Mesothelial cell of epicardium (in vitro differentiated cells): ENCODE measurements around the gene PIP5KL1. TPM values are rescaled to one million over a fixed set of nuclear protein-coding genes. Genes with fewer than 3 reads are reported as not detected.

ENCODE experiments used
- DNase-seq, 2 experiments: peaks; one replicate each; pipeline ENCODE4 v3.0.0; 2021; ENCODE audit warnings: low spot score in 2 of 2; ENCODE audit not compliant: unreplicated experiment in 2 of 2
- H3K27ac Mint-ChIP-seq: 2 replicates; pipeline ENCODE4 v1.8.0; 2021; ENCODE audit warnings: mixed read lengths
- H3K27me3 Mint-ChIP-seq: 2 replicates; pipeline ENCODE4 v1.8.0; 2021; ENCODE audit warnings: low read depth, mixed read lengths
- H3K36me3 Mint-ChIP-seq: 2 replicates; pipeline ENCODE4 v1.8.0; 2021; ENCODE audit warnings: mixed read lengths
- H3K4me1 Mint-ChIP-seq: 2 replicates; pipeline ENCODE4 v1.8.0; 2021; ENCODE audit warnings: mixed read lengths
- H3K4me3 Mint-ChIP-seq: 2 replicates; pipeline ENCODE4 v1.8.0; 2021; ENCODE audit warnings: mild to moderate bottlenecking, moderate library complexity, mixed read lengths
- H3K9me3 Mint-ChIP-seq: 2 replicates; pipeline ENCODE4 v1.8.0; 2021; ENCODE audit warnings: mixed read lengths
- total RNA-seq: library from RNA; stranded (reverse); gene quantifications from 3 replicates; pipeline ENCODE4 v1.2.1, GENCODE V29; 2021
- TF ChIP-seq, protein P1 (sequence below): fragments of 200-600 bp; sonication (generic); IDR thresholded peaks from one replicate; pipeline ENCODE4 v1.5.0; 2021; ENCODE audit warnings: antibody characterized with exemption; ENCODE audit not compliant: unreplicated experiment

The PIP5KL1 gene
- total RNA-seq, 1 donor from 2014 or later = 8.2 TPM

DNA sequence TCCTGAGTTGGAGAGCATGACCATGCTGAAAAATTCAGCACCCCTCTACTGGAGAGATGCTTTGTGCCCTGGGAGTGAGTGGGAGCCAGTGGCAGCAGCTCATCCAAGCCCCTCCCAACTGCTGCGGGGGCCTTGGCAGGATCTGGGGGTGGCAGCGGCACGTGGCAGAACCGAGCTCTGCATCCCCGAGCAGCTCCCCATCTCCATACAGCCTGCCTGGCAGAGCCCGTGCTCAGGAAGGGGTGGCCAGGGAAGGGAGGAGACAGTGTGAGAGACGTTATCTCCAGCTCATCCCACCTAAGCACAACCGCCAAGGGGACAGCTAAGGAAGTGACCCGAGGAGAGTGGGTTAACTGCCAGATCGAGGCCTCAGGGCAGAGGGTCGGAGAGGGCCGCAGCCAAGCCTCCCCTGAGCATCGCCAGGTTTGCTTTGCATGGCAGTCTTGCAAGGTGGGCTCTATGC, 24.3 kb upstream of the PIP5KL1 start:
- TF ChIP-seq, protein P1, sequence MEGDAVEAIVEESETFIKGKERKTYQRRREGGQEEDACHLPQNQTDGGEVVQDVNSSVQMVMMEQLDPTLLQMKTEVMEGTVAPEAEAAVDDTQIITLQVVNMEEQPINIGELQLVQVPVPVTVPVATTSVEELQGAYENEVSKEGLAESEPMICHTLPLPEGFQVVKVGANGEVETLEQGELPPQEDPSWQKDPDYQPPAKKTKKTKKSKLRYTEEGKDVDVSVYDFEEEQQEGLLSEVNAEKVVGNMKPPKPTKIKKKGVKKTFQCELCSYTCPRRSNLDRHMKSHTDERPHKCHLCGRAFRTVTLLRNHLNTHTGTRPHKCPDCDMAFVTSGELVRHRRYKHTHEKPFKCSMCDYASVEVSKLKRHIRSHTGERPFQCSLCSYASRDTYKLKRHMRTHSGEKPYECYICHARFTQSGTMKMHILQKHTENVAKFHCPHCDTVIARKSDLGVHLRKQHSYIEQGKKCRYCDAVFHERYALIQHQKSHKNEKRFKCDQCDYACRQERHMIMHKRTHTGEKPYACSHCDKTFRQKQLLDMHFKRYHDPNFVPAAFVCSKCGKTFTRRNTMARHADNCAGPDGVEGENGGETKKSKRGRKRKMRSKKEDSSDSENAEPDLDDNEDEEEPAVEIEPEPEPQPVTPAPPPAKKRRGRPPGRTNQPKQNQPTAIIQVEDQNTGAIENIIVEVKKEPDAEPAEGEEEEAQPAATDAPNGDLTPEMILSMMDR = no peak
- H3K27ac Mint-ChIP-seq = no peak overlapping the region
- H3K4me3 Mint-ChIP-seq = no peak overlapping the region
- no peak for DNase-seq
- peaks cover 8% of the 10 kb centered on the region for H3K36me3 Mint-ChIP-seq
- no peaks in the 10 kb centered on the region for H3K27me3 Mint-ChIP-seq
- H3K9me3 Mint-ChIP-seq = peaks cover 7% of the 10 kb centered on the region
- H3K4me1 Mint-ChIP-seq = peaks cover 18% of the 10 kb centered on the region

DNA sequence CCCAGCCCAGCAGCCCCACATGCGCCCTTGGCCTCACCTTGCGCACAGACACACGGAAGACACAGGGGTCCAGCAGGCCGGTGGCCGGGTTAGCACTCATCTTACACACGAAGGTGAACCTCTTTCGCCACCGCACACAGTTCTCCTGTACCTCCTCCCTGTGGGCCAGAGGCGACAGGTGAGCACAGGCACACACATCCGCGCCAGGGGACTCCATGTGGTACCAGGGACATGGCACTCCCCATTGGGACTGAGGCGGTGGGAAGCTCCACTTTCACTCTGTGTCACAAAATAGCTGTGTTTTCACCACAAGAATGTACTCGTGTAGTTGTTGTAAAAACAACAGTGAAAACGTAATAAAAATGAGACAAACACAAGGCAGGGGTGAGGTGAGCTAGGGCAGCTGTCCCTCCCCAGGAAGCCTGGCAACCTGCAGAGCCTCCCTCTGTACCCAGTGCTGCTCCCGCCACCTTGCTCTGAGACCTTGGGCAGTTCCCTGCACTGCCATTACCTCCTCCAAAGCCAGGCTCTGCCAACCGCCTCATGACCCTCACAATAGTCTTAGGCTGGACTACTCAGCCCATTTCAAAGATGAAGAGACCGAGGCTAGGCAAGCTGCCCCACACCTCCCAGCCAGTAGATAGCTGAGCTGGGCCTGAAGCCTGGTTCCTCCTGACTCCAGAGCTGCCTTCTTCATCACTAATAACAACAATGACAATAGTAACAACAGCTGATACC, 23.4 kb upstream of the PIP5KL1 start:
- TF ChIP-seq, protein P1 = no peak
- DNase-seq = no peak
- Mint-ChIP-seq H3K9me3 (peaks cover 7% of the 10 kb centered on the region), H3K36me3 (peaks cover 8% of the 10 kb centered on the region), H3K27ac (no peak overlapping the region), H3K4me3 (no peak overlapping the region), H3K27me3 (no peaks in the 10 kb centered on the region), H3K4me1 (peaks cover 14% of the 10 kb centered on the region)

DNA sequence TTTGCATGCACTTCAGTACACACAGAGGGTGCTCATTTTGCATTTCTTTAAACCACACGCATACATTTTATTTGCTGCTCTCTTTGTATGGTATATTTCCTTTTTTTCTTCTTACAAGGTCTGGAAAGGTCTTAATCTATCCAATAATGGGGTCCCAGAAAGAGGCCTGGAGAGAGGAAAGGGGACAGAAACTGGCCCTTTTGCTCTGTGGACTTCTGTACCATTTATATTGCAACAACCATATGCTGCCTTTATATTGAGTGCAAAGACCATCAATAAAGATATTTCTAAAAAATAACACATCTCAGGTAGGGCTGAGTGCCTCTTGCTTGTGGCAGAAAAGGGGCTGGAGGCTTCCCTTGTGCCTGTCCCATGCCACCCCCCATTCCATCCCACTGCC, 22.6 kb upstream of the PIP5KL1 start:
- Mint-ChIP-seq H3K4me1 (peaks cover 14% of the 10 kb centered on the region), H3K4me3 (no peak overlapping the region), H3K27me3 (no peaks in the 10 kb centered on the region), H3K27ac (no peak overlapping the region), H3K9me3 (peaks cover 4% of the 10 kb centered on the region), H3K36me3 (peaks cover 5% of the 10 kb centered on the region)
- TF ChIP-seq, protein P1 = no peak
- DNase-seq = no peak

DNA sequence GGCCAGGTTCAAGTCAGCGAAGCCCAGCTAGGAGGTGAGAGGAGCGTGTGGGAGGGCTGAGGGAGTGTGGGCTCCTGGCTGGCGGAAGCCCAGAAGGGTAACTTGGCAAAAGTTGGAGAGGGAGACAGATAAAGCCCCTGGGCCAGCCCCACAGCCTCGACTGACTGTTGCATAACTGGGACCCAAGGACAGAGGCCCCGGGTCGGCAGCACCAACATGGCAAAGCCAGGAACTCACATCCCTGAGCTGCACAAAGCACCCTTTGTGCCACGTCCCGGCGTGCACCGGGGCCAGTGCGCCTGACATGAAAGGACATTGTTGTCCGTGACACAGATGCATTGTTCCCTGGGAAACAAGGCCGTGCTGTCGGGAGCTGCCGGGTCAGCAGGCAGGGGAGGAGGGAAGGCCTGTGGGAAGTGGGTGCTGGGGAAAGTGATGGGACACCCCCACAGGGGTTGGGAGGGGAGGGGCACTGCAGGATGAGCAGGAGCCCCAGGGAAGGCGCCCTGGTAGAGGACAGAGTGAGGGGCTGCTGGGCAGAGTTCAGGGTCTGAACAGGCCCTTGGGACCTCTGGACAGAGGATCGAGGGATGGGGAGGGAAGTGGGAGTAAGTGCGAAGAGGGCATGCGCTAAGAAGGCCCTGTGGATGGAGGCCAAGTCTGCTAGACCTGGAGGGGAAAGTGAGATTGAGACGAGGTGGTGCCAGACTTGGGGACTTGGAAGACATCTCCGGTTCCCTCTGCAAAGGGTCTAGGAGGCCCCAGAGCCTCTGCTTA, 20.1 kb upstream of the PIP5KL1 start:
- peaks cover 14% of the 10 kb centered on the region for H3K4me1 Mint-ChIP-seq
- no peaks in the 10 kb centered on the region for H3K27me3 Mint-ChIP-seq
- DNase-seq = no peak
- TF ChIP-seq, protein P1 = no peak
- no peaks in the 10 kb centered on the region for H3K9me3 Mint-ChIP-seq
- H3K4me3 Mint-ChIP-seq = no peak overlapping the region
- H3K36me3 Mint-ChIP-seq = peaks cover 6% of the 10 kb centered on the region
- peak overlapping the region; percentile 43 for H3K27ac Mint-ChIP-seq

DNA sequence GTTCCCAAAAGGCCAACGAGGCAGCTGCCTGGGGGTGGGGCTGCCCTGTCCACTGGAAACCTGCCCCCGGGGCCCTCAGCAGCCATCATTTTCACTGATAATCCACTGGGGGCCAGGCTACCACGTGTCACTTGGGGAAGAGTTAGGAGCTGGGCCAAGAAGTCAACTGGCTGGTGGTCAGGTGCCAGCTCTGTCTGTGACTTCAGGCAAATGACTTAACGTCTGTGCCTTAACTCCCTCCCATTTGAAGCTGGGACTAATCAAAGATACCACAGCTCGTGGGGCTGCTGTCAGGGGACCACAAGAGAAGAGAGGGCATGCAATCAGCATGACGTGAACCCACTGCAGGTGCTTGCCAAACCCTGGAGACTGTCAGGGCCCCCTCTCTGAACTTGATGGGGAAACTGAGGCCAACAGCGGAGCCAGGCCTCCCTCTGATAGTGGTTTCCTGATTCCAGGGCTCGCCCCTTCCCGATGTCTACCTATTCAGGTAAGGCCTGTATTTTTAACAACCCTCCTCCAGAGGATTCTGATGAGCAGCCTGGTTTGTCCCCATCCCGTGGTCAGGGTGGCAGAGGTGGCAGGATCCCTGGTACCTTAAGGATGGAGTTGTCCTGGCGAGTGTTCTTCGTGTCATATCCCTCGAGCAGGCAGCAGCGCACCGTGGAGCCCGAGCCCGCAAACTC, 19.4 kb upstream of the PIP5KL1 start:
- Mint-ChIP-seq H3K9me3 (no peaks in the 10 kb centered on the region), H3K36me3 (peaks cover 8% of the 10 kb centered on the region), H3K27ac (peak overlapping the region; percentile 21), H3K4me3 (no peak overlapping the region), H3K27me3 (no peaks in the 10 kb centered on the region), H3K4me1 (peaks cover 9% of the 10 kb centered on the region)
- TF ChIP-seq, protein P1 = no peak
- no peak for DNase-seq
